ENCODE data around the gene COX7A2L.

The COX7A2L gene

DNA sequence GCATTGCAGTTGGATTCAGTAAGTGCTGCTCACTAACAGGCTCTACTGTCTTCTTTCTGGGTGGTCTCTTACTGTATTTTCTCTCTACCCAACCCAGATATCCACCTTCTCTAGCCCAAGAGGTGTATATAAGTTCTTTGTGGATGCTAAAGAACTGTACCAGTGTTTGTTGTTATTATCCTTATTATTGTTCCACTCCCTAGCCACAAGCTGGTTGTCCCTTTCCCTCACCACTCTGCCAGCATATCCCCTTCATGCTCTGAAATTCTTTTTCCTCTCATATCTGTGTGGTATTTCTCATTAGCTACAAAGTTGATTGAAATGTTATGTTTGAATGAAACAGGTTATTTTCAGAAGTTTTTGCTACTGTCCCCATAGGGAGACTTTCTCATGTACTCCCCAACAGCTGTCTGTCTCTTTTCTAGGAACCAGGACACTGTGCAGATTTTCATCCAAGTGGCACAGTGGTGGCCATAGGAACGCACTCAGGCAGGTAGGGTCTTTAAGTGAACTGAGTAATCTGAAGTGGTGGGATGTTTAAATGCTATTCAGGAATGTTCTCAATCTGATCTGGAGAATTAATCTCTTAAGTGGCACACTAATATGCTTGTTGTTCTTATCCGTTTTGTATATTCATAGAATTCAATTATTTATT lies 56.8 kb downstream of the COX7A2L start:
- ChIA-PET CTCF (no interaction called here), POLR2A (ENCODE audit: low non-redundant PET) (no interaction called here)
- no peak overlapping the region for H3K27ac ChIP-seq
- DNase-seq (ENCODE audit: low spot score): no peak
- TF ChIP-seq, protein P1, sequence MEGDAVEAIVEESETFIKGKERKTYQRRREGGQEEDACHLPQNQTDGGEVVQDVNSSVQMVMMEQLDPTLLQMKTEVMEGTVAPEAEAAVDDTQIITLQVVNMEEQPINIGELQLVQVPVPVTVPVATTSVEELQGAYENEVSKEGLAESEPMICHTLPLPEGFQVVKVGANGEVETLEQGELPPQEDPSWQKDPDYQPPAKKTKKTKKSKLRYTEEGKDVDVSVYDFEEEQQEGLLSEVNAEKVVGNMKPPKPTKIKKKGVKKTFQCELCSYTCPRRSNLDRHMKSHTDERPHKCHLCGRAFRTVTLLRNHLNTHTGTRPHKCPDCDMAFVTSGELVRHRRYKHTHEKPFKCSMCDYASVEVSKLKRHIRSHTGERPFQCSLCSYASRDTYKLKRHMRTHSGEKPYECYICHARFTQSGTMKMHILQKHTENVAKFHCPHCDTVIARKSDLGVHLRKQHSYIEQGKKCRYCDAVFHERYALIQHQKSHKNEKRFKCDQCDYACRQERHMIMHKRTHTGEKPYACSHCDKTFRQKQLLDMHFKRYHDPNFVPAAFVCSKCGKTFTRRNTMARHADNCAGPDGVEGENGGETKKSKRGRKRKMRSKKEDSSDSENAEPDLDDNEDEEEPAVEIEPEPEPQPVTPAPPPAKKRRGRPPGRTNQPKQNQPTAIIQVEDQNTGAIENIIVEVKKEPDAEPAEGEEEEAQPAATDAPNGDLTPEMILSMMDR (conservative IDR thresholded peaks at IDR 0.05; ENCODE audit: low read depth): no peak

GRCh38 chr2:42303252-42303651 lies 57.8 kb downstream of the COX7A2L start:
- DNase-seq (ENCODE audit: low spot score): no peak
- H3K27ac ChIP-seq: no peak overlapping the region
- ChIA-PET POLR2A (ENCODE audit: low non-redundant PET) (no interaction called here), CTCF (no interaction called here)
- TF ChIP-seq, protein P1 (conservative IDR thresholded peaks at IDR 0.05; ENCODE audit: low read depth): no peak

DNA sequence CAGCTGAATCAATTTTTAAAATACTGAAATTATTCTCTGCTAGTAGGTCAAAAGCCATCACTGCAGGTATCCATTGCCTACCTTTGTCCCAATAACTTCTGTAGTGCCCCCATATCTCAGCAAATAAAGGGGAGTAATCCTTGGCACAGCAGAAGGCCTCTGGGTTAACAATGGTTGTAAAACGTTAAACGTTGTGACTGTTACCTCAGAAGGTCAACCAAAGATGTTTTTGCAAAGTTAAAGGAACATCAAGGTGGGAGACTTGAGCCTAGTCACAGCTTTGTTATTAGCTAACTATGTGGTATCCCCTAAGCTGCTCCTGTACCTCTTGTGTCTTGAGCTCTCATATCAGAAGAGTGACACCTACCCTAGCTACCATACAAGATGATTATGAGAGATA lies 60.5 kb downstream of the COX7A2L start:
- no peak overlapping the region for H3K27ac ChIP-seq
- ChIA-PET POLR2A (ENCODE audit: low non-redundant PET) (no interaction called here), CTCF (interaction anchor here (0.5 to 0.6 kb wide), 2 partner anchors 12 to 448 kb away, joined by 3 read pairs; no protein-coding TSS in a partner anchor)
- DNase-seq (ENCODE audit: low spot score): no peak
- TF ChIP-seq, protein P1 (conservative IDR thresholded peaks at IDR 0.05; ENCODE audit: low read depth): no peak
